LNCAP (cell line): ENCODE results near the gene C21orf91.

ENCODE experiments used
- CTCF ChIP-seq: fragments of 450-650 bp; IDR thresholded peaks from 2 replicates; pipeline ENCODE4 v1.5.1; 2017; ENCODE audit warnings: mild to moderate bottlenecking

Gene C21orf91

GRCh38 chr21:17819114-17819876, at the start of gene C21orf91:
TSS of gene C21orf91 (minus strand) at chr21:17819356. CDS start at chr21:17818318, 1,038 bp downstream.
- TF ChIP-seq CTCF = no peak

GRCh38 chr21:17866590-17866989, 47.4 kb upstream of the C21orf91 start:
- TF ChIP-seq CTCF = no peak

DNA sequence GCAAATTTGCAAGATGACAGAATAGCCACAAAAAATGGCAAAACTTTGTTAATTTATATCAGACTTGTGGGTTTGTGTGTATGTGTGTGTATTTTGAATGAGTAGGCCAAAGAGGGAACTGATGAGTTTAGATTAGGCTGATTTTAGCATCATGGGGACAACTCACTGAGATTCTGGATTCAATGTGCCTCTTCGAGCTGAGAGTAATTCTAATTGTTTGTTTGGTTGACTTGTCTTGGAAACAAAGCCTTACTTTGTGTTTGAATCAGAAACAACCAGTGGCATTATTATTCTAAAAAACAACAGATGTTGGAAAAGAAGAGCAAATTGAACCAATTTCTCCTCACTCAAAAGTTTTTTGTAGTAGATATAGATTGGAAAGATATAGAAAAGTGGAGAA, 40.5 kb upstream of the C21orf91 start:
- no peak for TF ChIP-seq CTCF

DNA sequence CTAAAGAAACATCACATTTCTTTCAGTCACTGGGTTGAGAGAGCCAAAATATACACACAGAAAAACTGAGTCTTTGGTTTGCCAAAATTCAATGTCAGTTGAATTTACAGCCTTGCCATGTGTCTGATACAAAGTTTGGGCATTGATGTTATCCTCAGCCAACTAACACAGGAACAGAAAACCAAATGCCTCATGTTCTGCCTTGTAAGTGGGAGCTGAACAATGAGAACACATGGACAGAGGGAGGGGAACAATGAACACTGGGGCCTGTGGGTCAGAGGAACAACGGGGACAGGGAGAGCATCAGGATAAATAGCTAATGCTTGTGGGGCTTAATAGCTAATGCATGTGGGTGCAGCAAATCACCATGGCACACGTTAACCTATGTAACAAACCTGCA, 39.6 kb upstream of the C21orf91 start:
- no peak for TF ChIP-seq CTCF

DNA sequence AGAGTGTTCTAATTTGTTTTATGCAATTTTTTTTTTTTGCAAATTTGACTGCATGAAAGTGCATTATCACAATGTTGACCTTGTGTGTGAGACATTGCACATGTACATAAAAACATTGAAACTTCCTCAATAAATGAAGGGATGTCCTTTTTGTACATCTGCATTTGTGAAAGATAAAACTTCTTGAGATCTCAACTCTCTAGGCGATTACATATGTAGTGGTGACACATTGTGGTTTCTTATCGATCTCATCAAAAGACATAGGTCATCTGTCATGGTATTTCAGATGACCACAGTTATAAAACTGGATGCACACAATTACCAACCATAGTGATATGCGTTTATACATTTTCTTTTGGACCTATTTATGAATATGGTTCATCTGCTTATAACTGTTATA, 35.6 kb upstream of the C21orf91 start:
- TF ChIP-seq CTCF = no peak

DNA sequence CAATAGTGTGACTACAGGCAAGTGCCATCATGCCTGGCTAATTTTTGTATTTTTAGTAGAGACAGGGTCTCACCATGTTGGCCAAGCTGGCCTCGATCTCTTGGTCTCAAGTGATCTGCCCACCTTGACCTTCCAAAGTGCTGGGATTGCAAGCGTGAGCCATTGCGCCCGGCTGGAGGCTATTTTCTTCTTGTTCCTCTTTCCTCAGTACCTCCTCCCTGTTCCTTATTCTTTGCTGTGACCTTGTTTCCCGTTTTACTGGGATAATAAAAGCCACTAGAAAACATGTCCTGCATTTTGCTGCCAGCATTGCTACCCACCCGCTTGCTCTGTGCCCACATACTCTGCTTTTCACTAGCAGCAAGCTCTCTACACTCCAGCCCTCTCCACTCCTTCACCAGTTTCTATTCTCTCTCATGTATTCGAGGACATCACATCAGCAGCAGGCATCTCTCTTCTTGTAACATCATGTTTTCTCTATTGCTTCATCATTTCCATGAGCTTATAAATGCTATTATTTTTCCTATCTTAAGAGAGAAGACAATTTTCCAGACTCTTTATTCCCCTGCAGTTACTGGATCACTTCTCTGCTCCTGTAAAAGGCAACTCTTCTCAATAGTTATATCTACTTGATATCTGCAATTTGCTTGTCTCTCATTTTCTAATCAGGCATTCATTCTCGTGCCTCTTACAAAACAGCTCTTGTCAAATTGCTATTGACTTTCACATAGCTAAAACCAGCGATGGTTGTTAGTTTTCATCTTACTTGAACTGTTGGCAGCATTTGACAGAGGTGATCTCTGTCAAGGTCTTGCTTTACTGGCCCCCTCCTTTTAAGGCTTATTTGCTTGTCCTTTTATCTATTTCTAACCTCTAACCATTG, 34.5 kb upstream of the C21orf91 start:
- TF ChIP-seq CTCF = no peak

DNA sequence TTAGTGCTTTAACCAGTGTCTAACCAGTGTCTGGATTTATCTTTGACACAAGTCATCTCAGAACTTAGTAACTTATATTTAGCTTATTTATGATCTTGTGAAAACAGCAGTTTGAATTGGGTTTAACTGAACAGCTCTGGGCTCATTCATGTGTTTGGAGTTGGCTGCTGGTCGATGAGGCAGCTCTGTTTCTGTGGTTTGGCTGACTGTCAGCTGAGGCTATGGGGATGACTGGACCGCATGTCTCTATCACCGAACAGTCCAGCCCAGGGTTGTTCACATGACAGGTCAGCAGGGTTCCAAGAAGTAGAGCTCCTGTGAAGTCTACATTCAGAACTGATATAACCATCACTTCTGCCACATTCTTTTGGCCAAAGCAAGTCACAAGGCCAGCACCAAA, 29.1 kb upstream of the C21orf91 start:
- no peak for TF ChIP-seq CTCF
